CD4-positive, alpha-beta T cell treated with Interleukin-15 for 1 hour (primary cell): ENCODE data around the gene PCDHA11.
"Not testable (repeated sequence)": the region's sequence is repeated elsewhere in the genome, so short reads cannot be mapped to it uniquely, and the experiment has no call there.

ENCODE experiments used
- DNase-seq: peaks from one replicate; pipeline ENCODE4 v3.0.0-alpha.2; 2020

The PCDHA11 gene

GRCh38 chr5:140868721-140869554 lies at the start of gene PCDHA11:
Gene PCDHA11, plus strand, starts transcription at chr5:140868957. Its CDS starts 147 bp downstream, at chr5:140869104.
- no peak for DNase-seq

GRCh38 chr5:140821375-140822280 lies 47.1 kb upstream of the PCDHA11 start, which contains the start of gene PCDHA5:
Gene PCDHA5, plus strand, starts transcription at chr5:140821613.
- no peak for DNase-seq

GRCh38 chr5:140822281-140822629 lies 46.5 kb upstream of the PCDHA11 start:
- DNase-seq, result no peak

GRCh38 chr5:140822969-140823368 lies 45.8 kb upstream of the PCDHA11 start:
- not testable (repeated sequence) for DNase-seq

GRCh38 chr5:140823475-140823874 lies 45.3 kb upstream of the PCDHA11 start:
- DNase-seq, result no peak

- no peak for DNase-seq
These were observed 40.9 kb upstream of the PCDHA11 start, which contains the start of gene PCDHA6 for GRCh38 chr5:140827704-140828361. Gene PCDHA6, plus strand, starts transcription at chr5:140827960. Its CDS starts 132 bp downstream, at chr5:140828092.

- DNase-seq, result no peak
These were observed 40.4 kb upstream of the PCDHA11 start for GRCh38 chr5:140828362-140828737.

GRCh38 chr5:140829511-140830501 lies 39.0 kb upstream of the PCDHA11 start:
- not testable (repeated sequence) for DNase-seq

- no peak for DNase-seq
These were observed 34.8 kb upstream of the PCDHA11 start, which contains the start of gene PCDHA7 for GRCh38 chr5:140833993-140834392. Gene PCDHA7, plus strand, starts transcription at chr5:140834269. Its CDS starts 115 bp downstream, at chr5:140834384.

- DNase-seq, result not testable (repeated sequence)
These were observed 34.2 kb upstream of the PCDHA11 start for GRCh38 chr5:140834439-140835008.

- DNase-seq, result no peak
These were observed 32.9 kb upstream of the PCDHA11 start for GRCh38 chr5:140835622-140836510.

- DNase-seq, result no peak
These were observed 27.5 kb upstream of the PCDHA11 start, which contains the start of gene PCDHA8 for GRCh38 chr5:140840978-140841962. Gene PCDHA8, plus strand, starts transcription at chr5:140841187. Its CDS starts 135 bp downstream, at chr5:140841322.

GRCh38 chr5:140842798-140843733 lies 25.7 kb upstream of the PCDHA11 start:
- DNase-seq, result no peak

- DNase-seq, result not testable (repeated sequence)
These were observed 20.3 kb upstream of the PCDHA11 start, which contains the start of gene PCDHA9 for GRCh38 chr5:140848139-140849102. Gene PCDHA9, plus strand, starts transcription at chr5:140848382. Its CDS starts 114 bp downstream, at chr5:140848496.

GRCh38 chr5:140849831-140850634 lies 18.7 kb upstream of the PCDHA11 start:
- DNase-seq, result not testable (repeated sequence)
